Lower leg skin (tissue), 4 donors: Measurements from ENCODE around the gene F7. TPM values are rescaled to one million over a fixed set of nuclear protein-coding genes. Genes with fewer than 3 reads are reported as not detected.

ENCODE experiments used
- DNase-seq, 2 donors: peaks; one replicate each; pipeline ENCODE4 v3.0.0-alpha.2; 2019; ENCODE audit warnings: low spot score in 2 of 2
- H3K4me3 ChIP-seq: fragments of 200-600 bp; sonication (generic); 2 replicates; pipeline ENCODE4 v1.5.1; 2017; ENCODE audit warnings: mild to moderate bottlenecking, low read depth; ENCODE audit not compliant: poor library complexity, severe bottlenecking
- POLR2A ChIP-seq, 2 donors: fragments of 450-650 bp; IDR thresholded peaks; one replicate each; pipeline ENCODE4 v1.6.1; 2016 to 2017; ENCODE audit warnings: antibody characterized with exemption in 2 of 2, mild to moderate bottlenecking in 1 of 2, moderate library complexity in 1 of 2
- WGBS, 2 donors: methylation state at CpG; one replicate each; pipeline ENCODE4 v1.1.5; 2018; 5-methylcytosine and 5-hydroxymethylcytosine counted together
- intact Hi-C: fragments of 100-400 bp; cut with DNase I; formaldehyde crosslinking; loops from one replicate; pipeline ENCODE4 v1.15.0; 2023; ENCODE audit warnings: low total_unique reads
- total RNA-seq, 4 donors: library from RNA; depleted of rRNA; stranded (reverse); fragments of >200 nt; gene quantifications; one replicate each; pipeline ENCODE4 v1.1.0, GENCODE V29; 2016
- TF ChIP-seq, protein P1 (sequence below), 3 donors: fragments of 450-650 bp; IDR thresholded peaks; one replicate each; pipeline ENCODE4 v1.5.1; 2016; ENCODE audit warnings: antibody characterized with exemption in 3 of 3, mild to moderate bottlenecking in 3 of 3, moderate library complexity in 2 of 3

F7 gene
- total RNA-seq, 4 donors from 2014 or later, result 0.13 TPM; not detected in 3

DNA sequence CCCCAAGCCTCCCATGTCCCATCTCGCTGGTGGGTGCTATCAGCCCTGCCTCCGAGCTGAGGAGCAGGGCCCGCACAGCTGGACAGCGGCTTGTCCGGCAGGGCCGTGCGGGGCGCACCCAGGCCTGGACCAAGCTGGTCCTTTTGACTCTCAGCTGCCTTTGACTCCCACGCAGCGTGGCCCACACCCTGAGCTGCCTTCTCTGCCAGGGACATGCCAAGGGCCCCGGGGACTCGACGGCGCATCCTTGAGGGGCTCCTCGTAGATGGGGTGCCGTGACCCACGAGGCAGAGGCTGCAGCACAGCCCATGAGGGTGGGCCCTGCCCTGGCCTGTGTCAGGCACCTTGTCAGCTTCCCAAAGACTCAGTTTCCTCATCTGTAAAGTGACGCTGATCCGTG is 38.8 kb upstream of the F7 start:
- intact Hi-C loops, result no loop called here
- TF ChIP-seq POLR2A (IDR thresholded peaks at IDR 0.05), result no peak
- TF ChIP-seq, protein P1, sequence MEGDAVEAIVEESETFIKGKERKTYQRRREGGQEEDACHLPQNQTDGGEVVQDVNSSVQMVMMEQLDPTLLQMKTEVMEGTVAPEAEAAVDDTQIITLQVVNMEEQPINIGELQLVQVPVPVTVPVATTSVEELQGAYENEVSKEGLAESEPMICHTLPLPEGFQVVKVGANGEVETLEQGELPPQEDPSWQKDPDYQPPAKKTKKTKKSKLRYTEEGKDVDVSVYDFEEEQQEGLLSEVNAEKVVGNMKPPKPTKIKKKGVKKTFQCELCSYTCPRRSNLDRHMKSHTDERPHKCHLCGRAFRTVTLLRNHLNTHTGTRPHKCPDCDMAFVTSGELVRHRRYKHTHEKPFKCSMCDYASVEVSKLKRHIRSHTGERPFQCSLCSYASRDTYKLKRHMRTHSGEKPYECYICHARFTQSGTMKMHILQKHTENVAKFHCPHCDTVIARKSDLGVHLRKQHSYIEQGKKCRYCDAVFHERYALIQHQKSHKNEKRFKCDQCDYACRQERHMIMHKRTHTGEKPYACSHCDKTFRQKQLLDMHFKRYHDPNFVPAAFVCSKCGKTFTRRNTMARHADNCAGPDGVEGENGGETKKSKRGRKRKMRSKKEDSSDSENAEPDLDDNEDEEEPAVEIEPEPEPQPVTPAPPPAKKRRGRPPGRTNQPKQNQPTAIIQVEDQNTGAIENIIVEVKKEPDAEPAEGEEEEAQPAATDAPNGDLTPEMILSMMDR (IDR thresholded peaks at IDR 0.05), result no peak
- no peak overlapping the region for H3K4me3 ChIP-seq
- WGBS, 2 donors, result 94 to 100% methylated on average over 11 to 19 of the region's 19 CpGs
- no peak for DNase-seq

DNA sequence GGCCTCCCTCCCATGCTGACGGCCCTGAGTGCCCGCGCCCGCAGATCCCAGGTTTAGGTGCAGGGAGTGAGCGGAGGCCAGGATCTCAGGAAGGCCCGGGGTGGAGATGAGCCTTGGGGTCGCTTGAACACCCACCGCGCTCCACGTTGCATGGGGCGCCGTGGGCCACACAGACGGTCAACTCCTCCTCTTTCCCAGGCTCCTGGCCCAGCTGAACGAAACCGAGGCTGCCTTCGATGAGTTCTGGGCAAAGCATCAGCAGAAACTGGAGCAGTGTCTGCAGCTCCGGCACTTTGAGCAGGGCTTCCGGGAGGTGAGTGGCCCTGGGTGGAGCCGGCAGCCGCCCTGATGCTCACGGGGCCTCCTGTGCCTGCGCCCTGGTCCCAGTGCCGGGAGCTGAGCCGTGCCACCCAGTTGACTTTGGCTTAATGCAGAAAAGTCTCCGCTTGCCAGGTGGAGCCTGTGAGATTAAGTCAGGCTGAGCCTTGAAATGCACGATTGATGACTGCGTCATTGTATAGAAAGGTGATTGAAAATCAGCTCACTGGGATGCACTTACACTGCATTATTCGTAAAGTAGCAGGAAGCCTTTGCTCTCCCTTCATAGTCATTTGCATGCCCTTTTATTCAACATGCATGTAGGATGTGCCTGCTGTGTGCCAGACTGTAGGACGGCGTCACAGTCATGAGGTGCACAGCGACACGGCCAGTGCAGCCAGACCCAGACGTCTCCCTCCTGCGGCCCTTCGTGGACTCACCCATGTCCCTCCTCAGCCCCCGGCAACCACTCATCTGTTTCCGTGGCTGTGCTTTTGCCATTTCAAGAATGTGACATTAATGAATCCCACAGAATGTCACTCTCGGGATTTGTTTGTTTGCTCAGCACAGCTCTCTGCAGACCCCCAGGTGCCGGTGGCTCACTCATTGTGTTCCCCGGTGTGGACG is 35.5 kb upstream of the F7 start:
- intact Hi-C loops, result no loop called here
- 89 to 91% methylated on average over 30 to 41 of the region's 41 CpGs for WGBS, 2 donors
- TF ChIP-seq POLR2A (IDR thresholded peaks at IDR 0.05), result no peak
- TF ChIP-seq, protein P1 (IDR thresholded peaks at IDR 0.05), result no peak
- DNase-seq, result no peak
- H3K4me3 ChIP-seq, result no peak overlapping the region

DNA sequence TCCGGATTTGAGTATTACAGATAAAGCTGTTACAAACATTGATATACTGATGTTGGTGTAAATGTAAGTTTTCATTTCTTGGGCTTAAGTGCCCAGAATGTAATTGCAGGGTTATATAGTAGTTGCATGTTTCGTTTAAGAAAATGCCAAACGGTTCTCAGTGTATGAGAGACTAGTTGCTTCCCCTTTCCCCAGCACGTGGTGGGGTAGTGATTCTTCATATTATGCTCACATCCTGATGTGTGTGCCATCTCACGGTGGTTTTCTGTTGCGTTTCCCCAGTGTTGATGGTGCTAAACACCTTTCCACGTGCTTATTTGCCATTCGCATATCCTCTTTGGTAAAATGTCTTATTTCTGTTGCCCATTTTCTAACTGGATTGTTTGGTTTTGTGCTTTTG is 34.7 kb upstream of the F7 start:
- intact Hi-C loops, result no loop called here
- no peak for DNase-seq
- TF ChIP-seq POLR2A (IDR thresholded peaks at IDR 0.05), result no peak
- TF ChIP-seq, protein P1 (IDR thresholded peaks at IDR 0.05), result no peak
- WGBS, 2 donors, result 80 to 90% methylated on average over 8 of the region's 8 CpGs
- no peak overlapping the region for H3K4me3 ChIP-seq

DNA sequence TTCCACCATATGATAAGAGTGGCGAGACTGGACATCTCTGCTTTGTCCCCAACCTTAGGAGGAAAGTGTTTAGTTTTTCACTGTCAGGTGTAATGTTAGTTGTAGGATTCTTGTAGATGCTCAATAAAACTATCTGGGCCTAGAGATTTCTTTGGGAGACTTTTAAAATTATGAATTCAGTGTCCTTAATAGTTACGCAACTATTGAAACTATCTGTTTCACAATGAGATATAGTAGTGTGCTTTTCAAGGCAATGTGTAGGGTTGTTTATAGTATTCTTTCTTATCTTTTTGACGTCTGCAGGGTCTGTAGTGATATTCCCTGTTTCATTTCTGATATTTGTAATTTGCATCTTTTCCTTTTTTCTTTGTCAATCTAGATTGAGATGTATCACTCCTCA is 33.2 kb upstream of the F7 start:
- H3K4me3 ChIP-seq, result no peak overlapping the region
- TF ChIP-seq POLR2A (IDR thresholded peaks at IDR 0.05), result no peak
- TF ChIP-seq, protein P1 (IDR thresholded peaks at IDR 0.05), result no peak
- intact Hi-C loops, result no loop called here
- WGBS, 2 donors, result 94 to 98% methylated on average over 3 of the region's 3 CpGs
- no peak for DNase-seq

DNA sequence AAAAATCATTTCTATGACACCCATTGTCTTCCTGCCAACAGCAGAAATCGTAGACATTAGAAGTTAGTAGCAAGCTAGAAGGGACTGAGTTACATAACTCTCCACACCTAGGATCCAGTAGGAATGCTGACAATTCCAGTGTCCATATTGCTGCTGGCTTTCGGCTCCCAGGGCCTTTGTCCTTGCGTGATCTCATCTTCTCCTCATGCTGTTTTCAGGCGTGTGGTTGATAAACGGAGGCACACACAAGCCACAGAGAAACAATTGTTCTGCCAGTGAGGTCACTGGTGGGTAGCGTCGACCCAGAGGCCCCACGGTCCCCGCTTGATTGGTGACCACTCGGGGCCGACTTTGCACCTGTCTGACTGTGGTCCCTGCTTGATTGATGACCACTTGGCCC is 31.6 kb upstream of the F7 start:
- intact Hi-C loops, result no loop called here
- DNase-seq, result no peak
- no peak overlapping the region for H3K4me3 ChIP-seq
- TF ChIP-seq, protein P1 (IDR thresholded peaks at IDR 0.05), result no peak
- no peak for TF ChIP-seq POLR2A (IDR thresholded peaks at IDR 0.05)
- 86 to 89% methylated on average over 11 of the region's 11 CpGs for WGBS, 2 donors
